GM12872 (cell line): ENCODE data around the gene TXLNA.

Experiments used
- CTCF ChIP-seq: IDR thresholded peaks from 3 replicates; pipeline ENCODE4 v1.5.1; 2011; ENCODE audit warnings: low read depth, mild to moderate bottlenecking, low read length, moderate library complexity; ENCODE audit not compliant: insufficient read depth

The TXLNA gene

DNA sequence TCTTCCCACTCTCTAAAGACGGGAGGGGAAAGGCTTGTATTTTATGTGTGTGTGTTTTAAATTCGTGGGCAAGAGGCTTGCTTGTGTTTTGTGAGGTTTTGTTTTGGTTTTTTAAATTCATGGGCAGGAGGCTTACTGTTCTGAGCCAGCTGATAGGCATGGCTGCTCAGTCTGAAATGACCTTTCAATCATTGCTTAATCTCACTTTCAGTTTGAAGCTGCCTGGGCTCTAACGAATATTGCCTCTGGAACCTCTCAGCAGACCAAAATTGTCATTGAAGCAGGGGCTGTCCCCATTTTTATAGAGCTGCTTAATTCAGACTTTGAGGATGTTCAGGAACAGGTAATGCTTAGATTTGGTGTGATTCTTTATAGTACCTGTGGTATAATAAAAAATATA is 20.3 kb upstream of the TXLNA start:
- no peak for TF ChIP-seq CTCF

DNA sequence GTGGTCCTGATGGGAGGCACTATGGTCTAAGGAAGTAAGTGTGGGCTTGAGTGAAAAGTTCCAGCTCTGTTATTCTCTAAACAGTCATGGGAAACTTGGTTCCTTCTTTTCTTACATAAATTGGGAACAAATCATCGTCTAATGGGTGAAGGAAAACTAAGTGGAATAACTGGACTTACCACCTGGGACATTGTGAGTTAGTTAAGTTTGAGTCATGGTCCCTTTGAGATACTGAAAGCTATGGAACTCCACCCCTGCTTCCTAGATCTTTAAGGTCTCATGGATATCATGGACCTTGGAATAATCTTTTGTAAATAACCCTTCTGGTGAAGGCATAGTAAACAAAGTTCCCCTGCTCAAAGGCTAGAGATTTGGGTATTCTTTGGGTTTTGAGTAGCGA is 16.1 kb upstream of the TXLNA start:
- TF ChIP-seq CTCF = no peak

GRCh38 chr1:32170991-32171390 is 8.5 kb upstream of the TXLNA start:
- TF ChIP-seq CTCF = no peak

- no peak for TF ChIP-seq CTCF
Measured at GRCh38 chr1:32172621-32173245, 6.7 kb upstream of the TXLNA start.

DNA sequence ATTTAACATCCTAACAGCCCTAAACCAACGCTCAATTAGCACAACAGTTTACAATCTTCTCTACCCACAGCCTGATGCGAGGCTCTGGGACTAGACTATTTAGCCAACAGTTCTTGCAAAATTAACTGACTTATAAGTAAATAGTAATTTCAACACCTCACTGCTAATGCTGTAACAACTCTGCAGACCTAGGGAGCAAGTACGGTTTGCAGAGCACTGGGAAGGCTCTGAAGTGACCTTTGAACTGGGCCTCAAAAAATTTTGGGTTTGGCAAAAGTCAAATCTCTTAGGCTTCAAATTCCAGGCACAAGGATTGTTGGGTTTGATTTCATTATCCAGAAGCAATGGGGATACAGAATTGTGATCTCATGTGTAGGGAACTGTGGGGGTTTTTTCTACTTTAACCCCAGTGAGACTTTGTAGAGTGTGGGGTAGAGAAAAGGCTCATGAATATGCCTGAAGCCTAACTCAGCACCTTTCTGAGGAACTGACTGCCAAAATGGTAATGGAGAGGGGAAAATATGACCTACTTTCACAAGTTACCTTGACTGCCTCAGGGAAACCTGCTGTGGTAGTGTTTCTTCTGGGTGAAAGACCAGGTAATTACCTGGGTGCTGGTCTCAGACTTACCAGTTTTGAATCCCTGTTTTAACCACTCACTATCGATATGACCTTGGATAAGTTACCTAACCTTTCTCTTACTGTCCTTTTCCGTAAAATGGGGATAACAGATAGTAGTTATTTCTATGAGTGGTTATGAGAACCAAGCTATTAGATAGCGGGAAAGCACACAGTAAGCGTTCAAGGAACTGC is 889 bp upstream of the TXLNA start:
- TF ChIP-seq CTCF = no peak

DNA sequence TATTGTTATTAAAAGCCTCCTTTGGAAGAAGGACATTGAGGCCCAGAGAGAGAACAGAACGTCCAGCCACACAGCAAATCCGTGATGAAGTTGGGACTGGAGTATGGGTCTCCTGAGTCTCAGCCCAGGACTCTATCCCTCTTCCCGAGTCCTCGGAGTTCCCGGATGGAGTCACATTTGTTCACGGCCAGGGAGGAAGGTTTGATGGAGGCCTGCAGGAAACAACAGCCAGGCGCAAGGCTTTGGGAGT is 357 bp upstream of the TXLNA start:
- no peak for TF ChIP-seq CTCF

GRCh38 chr1:32180186-32181060 is 948 bp downstream of the TXLNA start:
- no peak for TF ChIP-seq CTCF
